Spinal cord (tissue), 10 donors: ENCODE results near the gene CARMIL3. TPM values are rescaled to one million over a fixed set of nuclear protein-coding genes. Genes with fewer than 3 reads are reported as not detected.

ENCODE experiments used
- DNase-seq, 6 donors: peaks; one replicate each; pipeline versions ENCODE4 v3.0.0 to v3.0.0-alpha.2; 2013 to 2015; ENCODE audit warnings: low spot score in 6 of 6, low read depth in 4 of 6
- H3K27ac ChIP-seq: one replicate; pipeline ENCODE4 v1.5.1; 2013; ENCODE audit warnings: low read depth, low read length, control low read depth
- H3K27me3 ChIP-seq: one replicate; pipeline ENCODE4 v1.6.1; 2013; ENCODE audit warnings: low read length; ENCODE audit not compliant: control insufficient read depth, insufficient read depth
- H3K36me3 ChIP-seq: one replicate; pipeline ENCODE4 v1.6.1; 2013; ENCODE audit warnings: low read length; ENCODE audit not compliant: control insufficient read depth, insufficient read depth
- H3K4me1 ChIP-seq: one replicate; pipeline ENCODE4 v1.6.1; 2013; ENCODE audit warnings: low read length; ENCODE audit not compliant: control insufficient read depth, insufficient read depth
- H3K4me3 ChIP-seq: one replicate; pipeline ENCODE4 v1.5.1; 2013; ENCODE audit warnings: low read depth, low read length, control low read depth
- H3K9me3 ChIP-seq: one replicate; pipeline ENCODE4 v1.6.1; 2013; ENCODE audit warnings: low read length; ENCODE audit not compliant: control insufficient read depth, insufficient read depth
- WGBS: methylation state at CpG from one replicate; pipeline ENCODE4 v1.1.5; 2013; ENCODE audit warnings: missing lambda C conversion rate; ENCODE audit not compliant: insufficient coverage; 5-methylcytosine and 5-hydroxymethylcytosine counted together
- polyA plus RNA-seq, 2 donors: library from polyadenylated mRNA; unstranded; fragments of 120-200 nt; gene quantifications; one replicate each; pipeline ENCODE4 v1.2.1, GENCODE V29; 2013; ENCODE audit not compliant: insufficient read length in 2 of 2
- total RNA-seq, 2 donors: library from RNA; depleted of rRNA in 1 of 2; stranded (reverse); fragments of 120-200 nt in 1 of 2; fragments of >200 nt in 1 of 2; gene quantifications; one replicate each; pipeline versions ENCODE4 v1.2.3 to v1.2.4, GENCODE V29; 2013 to 2014
- donor health status: healthy.

CARMIL3 gene
- total and polyA plus RNA-seq, 4 donors: 10.2 to 43.2 (median 22.4) TPM

- Histone ChIP-seq H3K27ac (no peak overlapping the region), H3K4me1 (peaks cover 8% of the 10 kb centered on the region), H3K4me3 (no peak overlapping the region), H3K36me3 (peaks cover 93% of the 10 kb centered on the region), H3K9me3 (no peaks in the 10 kb centered on the region), H3K27me3 (no peaks in the 10 kb centered on the region)
- 80% methylated on average over 14 of the region's 16 CpGs for WGBS
- no peak for DNase-seq
These were observed 8.1 kb downstream of the CARMIL3 start for GRCh38 chr14:24059841-24060388.

- Histone ChIP-seq H3K36me3 (peaks cover 93% of the 10 kb centered on the region), H3K27ac (no peak overlapping the region)
- WGBS: 89% methylated on average over 10 of the region's 10 CpGs
These were observed 8.6 kb downstream of the CARMIL3 start for GRCh38 chr14:24060443-24060842.

GRCh38 chr14:24060984-24061913, 9.4 kb downstream of the CARMIL3 start:
- Histone ChIP-seq H3K9me3 (no peaks in the 10 kb centered on the region), H3K27ac (no peak overlapping the region), H3K4me1 (peaks cover 8% of the 10 kb centered on the region), H3K36me3 (peaks cover 89% of the 10 kb centered on the region), H3K4me3 (no peak overlapping the region), H3K27me3 (no peaks in the 10 kb centered on the region)
- 93% methylated on average over 7 of the region's 7 CpGs for WGBS
- DNase-seq: no peak

More at GRCh38 chr14:24060443-24060842, 8.6 kb downstream of the CARMIL3 start:
- Histone ChIP-seq H3K4me1 (peaks cover 8% of the 10 kb centered on the region), H3K4me3 (no peak overlapping the region), H3K27me3 (no peaks in the 10 kb centered on the region), H3K9me3 (no peaks in the 10 kb centered on the region)
- DNase-seq: no peak

DNA sequence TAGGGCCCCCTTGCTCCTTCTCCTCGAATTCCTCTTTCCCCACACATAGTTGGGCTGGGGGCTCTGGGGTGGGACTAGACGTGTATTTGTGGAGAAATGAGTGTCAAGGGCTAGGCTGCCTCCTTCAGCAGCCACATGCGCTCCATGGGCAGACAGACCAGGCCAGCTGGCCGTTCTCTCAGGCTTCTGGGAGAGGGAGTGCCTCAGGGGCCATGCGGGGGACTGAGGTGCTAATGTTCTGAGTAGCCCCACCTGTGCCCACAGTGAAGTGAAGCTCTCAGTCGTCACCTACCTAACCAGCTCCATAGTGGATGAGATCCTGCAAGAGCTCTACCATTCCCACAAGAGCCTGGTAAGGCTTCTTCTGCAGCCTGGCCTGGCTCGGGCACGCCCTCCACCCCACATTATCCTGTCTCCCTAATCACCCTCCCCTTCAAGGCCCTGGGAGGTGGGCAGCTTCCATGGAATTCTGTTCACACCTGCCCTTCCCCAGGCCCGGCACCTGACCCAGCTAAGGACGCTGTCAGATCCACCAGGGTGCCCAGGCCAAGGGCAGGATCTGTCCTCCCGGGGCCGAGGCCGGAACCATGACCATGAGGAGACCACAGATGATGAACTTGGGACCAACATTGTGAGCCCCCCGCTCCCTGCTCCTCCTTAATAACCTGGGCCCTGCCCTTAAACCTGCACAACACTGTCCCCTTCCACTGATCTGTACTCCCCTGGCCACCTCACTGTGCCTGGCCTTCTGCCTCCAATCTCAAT, 10.6 kb downstream of the CARMIL3 start:
- peaks cover 17% of the 10 kb centered on the region for H3K4me1 ChIP-seq
- no peak overlapping the region for H3K4me3 ChIP-seq
- WGBS: 92% methylated on average over 9 of the region's 14 CpGs
- H3K27me3 ChIP-seq: no peaks in the 10 kb centered on the region
- H3K36me3 ChIP-seq: peaks cover 88% of the 10 kb centered on the region
- no peaks in the 10 kb centered on the region for H3K9me3 ChIP-seq
- no peak overlapping the region for H3K27ac ChIP-seq
- DNase-seq: no peak

DNA sequence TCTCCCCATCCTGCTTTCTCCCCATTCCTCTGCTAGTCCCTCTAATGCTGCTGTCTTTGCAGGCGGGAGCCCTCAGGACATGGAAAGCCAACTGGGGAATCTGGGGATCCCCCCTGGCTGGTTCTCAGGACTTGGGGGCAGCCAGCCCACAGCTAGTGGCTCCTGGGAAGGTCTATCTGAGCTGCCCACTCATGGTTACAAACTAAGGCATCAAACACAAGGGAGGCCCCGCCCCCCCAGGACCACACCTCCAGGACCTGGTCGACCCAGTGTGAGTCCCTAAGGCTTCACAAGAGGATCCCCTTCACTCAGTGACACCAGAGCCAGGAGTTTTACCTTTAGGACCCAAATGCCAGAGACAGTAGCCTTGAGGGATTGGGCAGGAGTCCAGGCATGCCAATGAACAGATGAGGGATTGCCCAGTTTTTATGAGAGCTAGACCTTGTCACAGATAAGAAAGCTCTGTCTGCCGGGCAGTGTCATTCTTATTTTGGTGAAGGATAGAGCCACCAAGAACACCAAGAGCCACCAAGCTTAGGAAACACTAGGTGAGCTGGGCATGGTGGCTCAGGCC, 11.5 kb downstream of the CARMIL3 start:
- H3K27ac ChIP-seq: no peak overlapping the region
- peaks cover 18% of the 10 kb centered on the region for H3K4me1 ChIP-seq
- H3K4me3 ChIP-seq: no peak overlapping the region
- WGBS: 81% methylated on average over 4 of the region's 4 CpGs
- H3K36me3 ChIP-seq: peaks cover 85% of the 10 kb centered on the region
- H3K27me3 ChIP-seq: no peaks in the 10 kb centered on the region
- H3K9me3 ChIP-seq: no peaks in the 10 kb centered on the region
- no peak for DNase-seq

DNA sequence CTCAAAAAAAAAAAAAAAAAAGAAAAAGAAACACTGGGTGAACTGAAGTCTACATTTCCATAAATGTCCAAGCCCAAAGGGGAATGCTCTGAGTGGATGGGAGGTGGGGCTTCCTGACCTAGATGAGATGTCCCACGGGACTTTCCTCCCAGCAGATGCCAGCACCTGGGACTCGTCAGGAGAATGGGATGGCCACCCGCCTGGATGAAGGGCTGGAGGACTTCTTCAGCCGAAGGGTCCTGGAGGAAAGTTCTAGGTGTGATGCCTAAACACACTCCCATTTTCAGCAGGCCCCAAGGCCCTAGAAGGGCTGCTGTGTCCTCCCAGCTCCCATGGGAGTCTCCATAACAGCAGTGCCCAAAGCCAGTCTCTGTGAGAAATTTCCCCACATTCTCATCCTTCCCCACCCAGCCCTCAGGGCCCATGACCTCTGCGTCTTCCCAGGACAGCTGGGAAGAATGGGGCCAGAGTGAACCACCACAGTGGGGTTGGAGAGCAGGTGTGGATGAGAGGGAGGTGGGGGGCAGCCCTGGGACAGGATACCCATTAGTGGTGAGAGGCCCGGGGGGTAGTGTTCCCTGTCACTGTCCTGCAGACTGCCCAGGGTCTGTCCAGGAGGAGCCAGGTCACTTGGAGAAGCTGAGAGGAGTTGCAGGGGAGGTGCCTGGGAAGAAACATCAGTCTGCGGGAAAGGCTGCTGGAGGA, 12.4 kb downstream of the CARMIL3 start:
- Histone ChIP-seq H3K4me1 (peaks cover 14% of the 10 kb centered on the region), H3K27me3 (no peaks in the 10 kb centered on the region), H3K4me3 (no peak overlapping the region), H3K36me3 (peaks cover 85% of the 10 kb centered on the region), H3K9me3 (no peaks in the 10 kb centered on the region), H3K27ac (no peak overlapping the region)
- DNase-seq: no peak
- 83% methylated on average over 6 of the region's 7 CpGs for WGBS

DNA sequence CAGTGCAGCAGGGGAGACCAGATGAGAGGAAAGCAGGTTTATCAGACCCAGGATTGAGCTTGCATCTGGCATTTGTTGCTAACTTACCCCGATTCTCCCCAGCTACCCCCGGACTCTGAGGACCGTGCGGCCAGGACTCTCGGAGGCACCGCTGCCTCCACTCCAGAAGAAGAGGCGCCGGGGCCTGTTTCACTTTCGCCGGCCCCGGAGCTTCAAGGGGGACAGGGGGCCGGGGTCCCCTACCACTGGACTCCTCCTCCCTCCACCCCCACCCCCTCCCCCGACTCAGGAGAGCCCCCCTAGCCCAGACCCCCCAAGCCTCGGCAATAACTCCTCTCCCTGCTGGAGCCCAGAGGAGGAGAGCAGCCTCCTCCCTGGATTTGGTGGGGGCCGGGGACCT, 13.0 kb downstream of the CARMIL3 start:
- Histone ChIP-seq H3K36me3 (peaks cover 81% of the 10 kb centered on the region), H3K27ac (no peak overlapping the region), H3K4me1 (peaks cover 14% of the 10 kb centered on the region), H3K9me3 (no peaks in the 10 kb centered on the region), H3K4me3 (no peak overlapping the region), H3K27me3 (no peaks in the 10 kb centered on the region)
- no peak for DNase-seq
- 100% methylated on average over 7 of the region's 15 CpGs for WGBS

DNA sequence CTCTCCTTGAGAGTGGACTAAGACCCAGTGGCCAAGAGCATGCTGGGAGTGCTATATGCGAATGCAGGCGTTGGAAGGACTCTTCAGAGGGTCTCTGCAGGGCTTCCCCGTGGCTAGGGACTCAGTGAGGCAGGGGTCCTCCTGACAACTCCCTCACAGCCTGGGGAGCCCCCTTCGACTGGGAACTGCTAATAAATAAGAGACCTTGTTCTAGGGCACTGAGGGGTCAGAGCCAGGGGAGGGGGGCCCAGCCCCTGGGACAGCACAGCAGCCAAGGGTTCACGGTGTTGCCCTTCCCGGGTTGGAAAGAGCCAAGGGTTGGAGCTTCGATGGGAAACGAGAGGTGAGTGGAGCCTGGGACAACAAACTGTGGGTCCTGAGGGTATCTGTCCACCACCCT, 13.6 kb downstream of the CARMIL3 start:
- peaks cover 76% of the 10 kb centered on the region for H3K36me3 ChIP-seq
- DNase-seq: no peak
- peaks cover 16% of the 10 kb centered on the region for H3K4me1 ChIP-seq
- no peak overlapping the region for H3K27ac ChIP-seq
- no peak overlapping the region for H3K4me3 ChIP-seq
- 75% methylated on average over 8 of the region's 8 CpGs for WGBS
- no peaks in the 10 kb centered on the region for H3K27me3 ChIP-seq
- no peaks in the 10 kb centered on the region for H3K9me3 ChIP-seq
